GM12892 (cell line): ENCODE results near the gene WDFY3.

Experiments used
- POLR2A ChIP-seq: IDR thresholded peaks from 2 replicates; pipeline ENCODE4 v1.6.1; 2011; ENCODE audit warnings: low read depth, low read length, control low read depth
- POLR2AphosphoS5 ChIP-seq: IDR thresholded peaks from 2 replicates; pipeline ENCODE4 v1.6.1; 2011; ENCODE audit warnings: low read depth, low read length, control low read depth
- TAF1 ChIP-seq: IDR thresholded peaks from 2 replicates; pipeline ENCODE4 v1.6.1; 2011; ENCODE audit warnings: low read depth, mild to moderate bottlenecking, control low read depth, low read length, borderline replicate concordance

DNA sequence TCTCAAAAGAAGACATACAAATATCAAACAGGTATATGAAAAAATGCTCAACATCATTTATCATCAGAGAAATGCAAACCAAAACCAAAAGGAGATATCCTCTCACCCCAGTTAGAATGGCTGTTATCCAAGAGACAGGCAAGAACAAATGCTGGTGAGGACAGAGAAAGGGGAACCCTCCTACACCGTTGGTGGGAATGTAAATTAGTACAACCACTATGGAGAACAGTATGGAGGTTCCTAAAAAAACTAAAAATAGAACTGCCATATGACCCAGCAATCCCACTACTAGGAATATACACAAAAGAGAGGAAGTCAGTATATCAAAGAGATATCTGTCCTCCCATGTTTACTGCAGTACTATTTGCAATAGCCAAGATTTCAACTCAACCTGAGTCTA is 300.1 kb downstream of the WDFY3 start:
- TF ChIP-seq POLR2A (no peak), POLR2AphosphoS5 (no peak), TAF1 (no peak)
